ENCODE measurements around the gene TM9SF4. TPM values are rescaled to one million over a fixed set of nuclear protein-coding genes. Genes with fewer than 3 reads are reported as not detected.

TM9SF4 gene
- total RNA-seq, 4 donors from 2014 or later, result 19.9 to 34.4 (median 25.2) TPM

DNA sequence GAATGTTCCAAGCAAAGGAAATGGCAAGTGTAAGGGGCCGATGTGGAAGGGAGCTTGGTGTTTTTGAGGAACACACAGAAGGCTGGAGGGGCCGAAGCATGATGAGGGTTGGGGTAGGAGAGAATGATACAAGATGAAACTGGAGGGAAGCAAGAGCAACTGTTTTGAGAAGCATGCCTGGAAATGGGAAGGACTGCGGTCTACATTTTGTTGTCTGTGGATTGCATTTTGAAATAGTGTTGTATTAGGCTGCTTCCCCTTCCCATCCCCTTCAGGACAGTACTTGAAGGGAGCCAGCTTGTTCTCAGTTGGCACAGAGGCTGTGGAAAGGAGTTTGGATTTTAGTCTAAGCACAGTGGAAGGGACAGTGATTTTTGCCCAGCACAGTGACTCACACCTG, 2.2 kb downstream of the TM9SF4 start:
- peaks cover 26 to 64% (median 61%) of the 10 kb centered on the region in 4 donors for H3K4me1 ChIP-seq
- H3K9me3 ChIP-seq, result no peaks in the 10 kb centered on the region
- H3K36me3 ChIP-seq, result peaks cover 0 to 6% (median 0%) of the 10 kb centered on the region in 4 donors
- intact Hi-C loops (cut with DNase I), result no loop called here
- DNase-seq (ENCODE audit: extremely low spot score), result no peak
- H3K4me3 ChIP-seq, result no peak overlapping the region
- WGBS, result 77% methylated on average over 3 of the region's 3 CpGs
- TF ChIP-seq EP300 (IDR thresholded peaks at IDR 0.05), result no peak
- TF ChIP-seq, protein P1, sequence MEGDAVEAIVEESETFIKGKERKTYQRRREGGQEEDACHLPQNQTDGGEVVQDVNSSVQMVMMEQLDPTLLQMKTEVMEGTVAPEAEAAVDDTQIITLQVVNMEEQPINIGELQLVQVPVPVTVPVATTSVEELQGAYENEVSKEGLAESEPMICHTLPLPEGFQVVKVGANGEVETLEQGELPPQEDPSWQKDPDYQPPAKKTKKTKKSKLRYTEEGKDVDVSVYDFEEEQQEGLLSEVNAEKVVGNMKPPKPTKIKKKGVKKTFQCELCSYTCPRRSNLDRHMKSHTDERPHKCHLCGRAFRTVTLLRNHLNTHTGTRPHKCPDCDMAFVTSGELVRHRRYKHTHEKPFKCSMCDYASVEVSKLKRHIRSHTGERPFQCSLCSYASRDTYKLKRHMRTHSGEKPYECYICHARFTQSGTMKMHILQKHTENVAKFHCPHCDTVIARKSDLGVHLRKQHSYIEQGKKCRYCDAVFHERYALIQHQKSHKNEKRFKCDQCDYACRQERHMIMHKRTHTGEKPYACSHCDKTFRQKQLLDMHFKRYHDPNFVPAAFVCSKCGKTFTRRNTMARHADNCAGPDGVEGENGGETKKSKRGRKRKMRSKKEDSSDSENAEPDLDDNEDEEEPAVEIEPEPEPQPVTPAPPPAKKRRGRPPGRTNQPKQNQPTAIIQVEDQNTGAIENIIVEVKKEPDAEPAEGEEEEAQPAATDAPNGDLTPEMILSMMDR (IDR thresholded peaks at IDR 0.05), result no peak
- no peak for TF ChIP-seq POLR2A (IDR thresholded peaks at IDR 0.05; ENCODE audit: low read depth)
- no peak for TF ChIP-seq POLR2AphosphoS5 (IDR thresholded peaks at IDR 0.05)
- H3K27me3 ChIP-seq, result no peaks in the 10 kb centered on the region
- H3K27ac ChIP-seq (replicated peaks in 1 of 4), result no peak overlapping the region

GRCh38 chr20:32112841-32113240, 3.3 kb downstream of the TM9SF4 start:
- Histone ChIP-seq H3K36me3 (peaks cover 0 to 6% (median 0%) of the 10 kb centered on the region in 4 donors), H3K4me1 (peaks cover 36 to 75% (median 72%) of the 10 kb centered on the region in 4 donors), H3K9me3 (no peaks in the 10 kb centered on the region), H3K27me3 (no peaks in the 10 kb centered on the region), H3K27ac (replicated peaks in 1 of 4) (no peak overlapping the region), H3K4me3 (no peak overlapping the region)
- DNase-seq (ENCODE audit: extremely low spot score), result no peak
- WGBS, result 73% methylated on average over 5 of the region's 5 CpGs
- TF ChIP-seq EP300 (IDR thresholded peaks at IDR 0.05) (no peak), POLR2A (IDR thresholded peaks at IDR 0.05; ENCODE audit: low read depth) (no peak), POLR2AphosphoS5 (IDR thresholded peaks at IDR 0.05) (no peak)
- TF ChIP-seq, protein P1 (IDR thresholded peaks at IDR 0.05), result no peak
- intact Hi-C loops (cut with DNase I), result no loop called here

- no peak overlapping the region for H3K27ac ChIP-seq (replicated peaks in 1 of 4)
- peaks cover 0 to 6% (median 0%) of the 10 kb centered on the region in 4 donors for H3K36me3 ChIP-seq
- H3K4me1 ChIP-seq, result peaks cover 36 to 79% (median 72%) of the 10 kb centered on the region in 4 donors
- TF ChIP-seq POLR2AphosphoS5 (IDR thresholded peaks at IDR 0.05), result no peak
- no peak for TF ChIP-seq POLR2A (IDR thresholded peaks at IDR 0.05; ENCODE audit: low read depth)
- no peak for TF ChIP-seq EP300 (IDR thresholded peaks at IDR 0.05)
- TF ChIP-seq, protein P1 (IDR thresholded peaks at IDR 0.05), result no peak
- no peak overlapping the region for H3K4me3 ChIP-seq
- no peaks in the 10 kb centered on the region for H3K9me3 ChIP-seq
- WGBS, result 90% methylated on average over 2 of the region's 2 CpGs
- no peaks in the 10 kb centered on the region for H3K27me3 ChIP-seq
- intact Hi-C loops (cut with DNase I), result no loop called here
- no peak for DNase-seq (ENCODE audit: extremely low spot score)
Measured at GRCh38 chr20:32113591-32114260, 4.2 kb downstream of the TM9SF4 start.

DNA sequence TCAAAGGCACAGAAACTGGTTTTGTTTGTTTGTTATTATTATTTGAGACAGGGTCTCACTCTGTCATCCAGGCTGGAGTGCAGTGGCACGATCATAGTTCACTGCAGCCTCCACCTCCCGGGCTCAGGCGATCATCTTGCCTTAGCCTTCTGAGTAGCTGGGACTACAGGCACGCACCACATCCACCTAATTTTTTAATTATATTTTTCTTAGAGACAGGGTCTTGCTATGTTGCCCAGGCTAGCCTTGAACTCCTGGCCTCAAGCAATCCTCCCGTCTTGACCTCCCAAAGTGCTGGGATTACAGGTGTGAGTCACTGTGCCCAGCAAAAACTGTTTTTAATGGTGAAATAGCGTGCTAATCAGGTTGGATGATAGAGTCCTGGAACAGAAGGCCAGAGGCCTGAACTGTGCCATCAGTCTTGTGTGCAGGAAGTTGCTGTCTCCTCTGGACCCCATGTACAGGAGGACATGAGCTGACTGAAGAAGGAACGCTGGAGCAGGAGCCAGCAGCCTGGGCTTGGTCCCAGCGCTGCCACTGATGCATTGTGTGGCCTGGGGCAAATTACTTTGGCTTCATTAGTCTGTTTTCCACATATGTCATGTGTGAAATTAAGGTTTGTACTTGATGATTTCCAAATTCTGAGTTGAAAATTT, 4.9 kb downstream of the TM9SF4 start:
- Histone ChIP-seq H3K4me3 (no peak overlapping the region), H3K27ac (replicated peaks in 1 of 4) (no peak overlapping the region), H3K4me1 (peaks cover 36 to 79% (median 72%) of the 10 kb centered on the region in 4 donors), H3K9me3 (no peaks in the 10 kb centered on the region), H3K27me3 (no peaks in the 10 kb centered on the region), H3K36me3 (peaks cover 0 to 6% (median 0%) of the 10 kb centered on the region in 4 donors)
- intact Hi-C loops (cut with DNase I), result no loop called here
- DNase-seq (ENCODE audit: extremely low spot score), result no peak
- 88% methylated on average over 8 of the region's 8 CpGs for WGBS
- TF ChIP-seq, protein P1 (IDR thresholded peaks at IDR 0.05), result no peak

Data from esophagus muscularis mucosa (tissue), 4 donors.